Measurements from ENCODE around the gene LRATD1.

Gene LRATD1

GRCh38 chr2:14656146-14656545, 23.6 kb downstream of the LRATD1 start:
- H3K4me1 Mint-ChIP-seq: no peaks in the 10 kb centered on the region
- H3K9me3 Mint-ChIP-seq: peaks cover 9% of the 10 kb centered on the region
- no peak overlapping the region for H3K4me3 Mint-ChIP-seq
- no peak overlapping the region for H3K27ac Mint-ChIP-seq
- no peaks in the 10 kb centered on the region for H3K36me3 Mint-ChIP-seq
- peaks cover 3% of the 10 kb centered on the region for H3K27me3 Mint-ChIP-seq

DNA sequence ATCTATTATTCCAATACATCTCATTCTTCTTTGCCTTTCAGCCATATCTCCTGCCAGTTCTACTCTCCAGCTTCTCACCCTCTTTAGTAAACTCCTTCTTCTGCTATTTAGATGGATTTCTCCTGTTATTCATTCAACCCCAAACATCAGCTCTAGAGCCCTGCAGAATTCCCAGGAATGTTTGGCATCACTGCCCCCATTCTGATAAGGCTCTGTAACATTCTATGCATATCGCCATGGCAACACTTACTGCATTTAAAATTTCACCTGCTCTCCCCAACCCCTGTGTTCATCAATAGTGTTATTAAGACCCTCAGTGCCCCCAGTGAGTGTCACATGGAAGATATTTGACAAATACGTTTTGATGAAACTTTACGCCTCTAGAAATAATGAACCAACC, 28.6 kb downstream of the LRATD1 start:
- Mint-ChIP-seq H3K27ac (no peak overlapping the region), H3K36me3 (no peaks in the 10 kb centered on the region), H3K4me1 (no peaks in the 10 kb centered on the region), H3K27me3 (peaks cover 3% of the 10 kb centered on the region), H3K9me3 (peaks cover 9% of the 10 kb centered on the region), H3K4me3 (no peak overlapping the region)

DNA sequence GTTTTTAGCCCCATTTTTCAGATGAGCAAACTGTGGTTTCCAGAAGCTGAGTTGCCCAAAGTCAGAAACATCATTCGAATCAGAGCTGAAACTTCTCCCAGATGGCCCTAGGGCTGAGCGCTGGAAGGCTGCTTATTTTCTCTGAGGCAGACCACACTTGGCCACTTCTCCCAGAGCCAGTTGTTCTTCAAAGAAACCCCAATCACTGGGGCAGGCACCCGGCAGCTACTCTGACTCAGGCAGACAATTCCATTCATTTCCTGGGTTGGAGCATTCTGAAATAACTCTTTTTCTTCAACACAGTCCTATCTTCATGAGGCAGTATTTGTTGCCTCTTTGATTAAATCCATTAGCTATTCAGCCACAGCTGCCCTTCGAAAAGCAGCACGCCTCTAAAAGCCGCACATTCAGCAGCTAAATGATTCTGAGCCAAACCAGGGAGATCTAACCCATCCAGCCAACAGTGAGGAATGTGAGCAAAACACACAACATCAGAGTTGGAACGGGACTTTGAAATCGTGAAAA, 40.9 kb downstream of the LRATD1 start:
- H3K27ac Mint-ChIP-seq: no peak overlapping the region
- H3K4me3 Mint-ChIP-seq: no peak overlapping the region
- no peaks in the 10 kb centered on the region for H3K4me1 Mint-ChIP-seq
- H3K27me3 Mint-ChIP-seq: no peaks in the 10 kb centered on the region
- peaks cover 8% of the 10 kb centered on the region for H3K9me3 Mint-ChIP-seq
- H3K36me3 Mint-ChIP-seq: no peaks in the 10 kb centered on the region

DNA sequence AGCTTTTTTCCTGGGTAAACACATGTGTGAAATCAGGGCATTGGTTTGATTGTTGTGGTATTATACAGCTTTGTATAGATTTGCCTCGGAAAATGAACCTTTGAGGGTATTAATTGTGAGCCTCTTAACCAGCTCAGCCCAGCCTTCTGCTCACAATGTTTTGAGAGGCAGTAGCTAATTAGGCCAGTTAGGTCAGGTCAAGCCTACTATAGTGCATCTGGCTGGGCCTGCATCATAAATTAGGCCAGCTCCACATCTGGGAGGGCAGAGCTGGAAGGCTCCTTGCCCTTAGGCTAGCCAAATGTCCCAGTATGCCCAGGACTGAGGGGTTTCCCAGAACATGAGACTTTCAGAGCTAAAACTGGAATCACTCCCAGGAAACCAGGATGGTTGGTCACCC, 43.0 kb downstream of the LRATD1 start:
- Mint-ChIP-seq H3K36me3 (no peaks in the 10 kb centered on the region), H3K9me3 (peaks cover 8% of the 10 kb centered on the region), H3K4me1 (no peaks in the 10 kb centered on the region)

GRCh38 chr2:14676371-14676770, 43.9 kb downstream of the LRATD1 start:
- H3K9me3 Mint-ChIP-seq: peaks cover 8% of the 10 kb centered on the region
- no peaks in the 10 kb centered on the region for H3K4me1 Mint-ChIP-seq
- no peak overlapping the region for H3K27ac Mint-ChIP-seq

More for the DNA sequence above, 43.0 kb downstream of the LRATD1 start:
- Mint-ChIP-seq H3K27ac (no peak overlapping the region), H3K4me3 (no peak overlapping the region), H3K27me3 (no peaks in the 10 kb centered on the region)

DNA sequence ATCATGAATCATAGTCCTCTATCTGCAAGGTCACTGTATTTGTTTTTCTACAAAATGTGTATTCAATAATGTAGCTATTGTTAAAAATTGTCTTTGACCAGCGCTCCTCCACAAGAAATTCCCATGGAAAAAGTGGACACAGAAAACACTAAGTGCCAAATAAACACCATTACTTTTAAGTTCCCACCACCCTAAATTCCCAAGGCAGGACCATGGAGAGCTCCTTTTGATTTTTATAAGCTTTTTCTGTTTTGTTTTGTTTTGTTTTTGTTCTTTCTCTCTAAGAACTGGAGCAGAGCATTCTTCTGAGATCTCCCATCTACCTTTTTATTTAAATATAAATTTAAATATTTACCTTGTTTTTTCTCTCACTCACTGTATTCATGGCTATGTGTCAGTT, 44.5 kb downstream of the LRATD1 start:
- Mint-ChIP-seq H3K27me3 (no peaks in the 10 kb centered on the region), H3K4me3 (no peak overlapping the region), H3K9me3 (peaks cover 6% of the 10 kb centered on the region), H3K27ac (no peak overlapping the region), H3K36me3 (no peaks in the 10 kb centered on the region), H3K4me1 (no peaks in the 10 kb centered on the region)

More at GRCh38 chr2:14676371-14676770, 43.9 kb downstream of the LRATD1 start:
- H3K4me3 Mint-ChIP-seq: no peak overlapping the region
- no peaks in the 10 kb centered on the region for H3K36me3 Mint-ChIP-seq
- H3K27me3 Mint-ChIP-seq: no peaks in the 10 kb centered on the region

GRCh38 chr2:14678761-14679160, 46.2 kb downstream of the LRATD1 start:
- Mint-ChIP-seq H3K27me3 (no peaks in the 10 kb centered on the region), H3K27ac (no peak overlapping the region), H3K4me3 (no peak overlapping the region), H3K36me3 (no peaks in the 10 kb centered on the region), H3K4me1 (no peaks in the 10 kb centered on the region), H3K9me3 (peaks cover 5% of the 10 kb centered on the region)

GRCh38 chr2:14681608-14682007, 49.1 kb downstream of the LRATD1 start:
- Mint-ChIP-seq H3K36me3 (no peaks in the 10 kb centered on the region), H3K4me3 (no peak overlapping the region), H3K4me1 (no peaks in the 10 kb centered on the region), H3K27ac (no peak overlapping the region), H3K9me3 (peaks cover 4% of the 10 kb centered on the region), H3K27me3 (no peaks in the 10 kb centered on the region)

Measured in activated naive CD4-positive, alpha-beta T cell treated with anti-CD3 and anti-CD28 coated beads, Interleukin-2, amount 50 U/mL, for 24 hours (primary cell).